Natural killer cell (primary cell): Measurements from ENCODE around the gene DNAI1. TPM values are rescaled to one million over a fixed set of nuclear protein-coding genes. Genes with fewer than 3 reads are reported as not detected.

Experiments
- total RNA-seq, 4 donors: library from RNA; stranded (reverse); fragments of 120-200 nt in 1 of 4; gene quantifications; one replicate each; pipeline versions ENCODE4 v1.2.3 to v1.2.4, GENCODE V29; 2013 to 2022

The DNAI1 gene
- total RNA-seq, 3 donors from 2014 or later (not counting 1 experiment from before 2014, with no cell fraction given), result not detected

Other genes with a start within 250 kb of the DNAI1 start
- under 1 TPM; 0.28 to 0.50 (median 0.30) TPM for gene KIF24, start 129.5 kb upstream of the DNAI1 start, total RNA-seq
- gene NUDT2, start 129.2 kb upstream of the DNAI1 start, total RNA-seq, result 10 to 100 TPM in 1 of 3 donors, 1 to 10 TPM in 2; 8.5 to 15.7 (median 9.4) TPM
- under 1 TPM; 0.58 to 0.93 (median 0.92) TPM for gene MYORG, start 81.9 kb upstream of the DNAI1 start, total RNA-seq
- gene FAM219A, start 235 bp upstream of the DNAI1 start, total RNA-seq, result 10 to 100 TPM; 18.9 to 20.6 (median 19.2) TPM
- 1 to 10 TPM in 1 of 3 donors, under 1 TPM in 1, not detected in 1; 0.34 to 1.7 TPM for gene ENHO, start 64.2 kb downstream of the DNAI1 start, total RNA-seq
- not detected for gene CNTFR, start 130.9 kb downstream of the DNAI1 start, total RNA-seq
- gene RPP25L, start 153.3 kb downstream of the DNAI1 start, total RNA-seq, result 10 to 100 TPM in 1 of 3 donors, 1 to 10 TPM in 2; 9.3 to 15.0 (median 9.8) TPM
- gene DCTN3, start 161.7 kb downstream of the DNAI1 start, total RNA-seq, result 100 to 1,000 TPM; 135 to 171 (median 147) TPM
- under 1 TPM in 2 of 3 donors, not detected in 1; 0.24 to 0.77 TPM for gene ARID3C, start 170.3 kb downstream of the DNAI1 start, total RNA-seq
- 10 to 100 TPM; 22.1 to 29.8 (median 23.0) TPM for gene SIGMAR1, start 179.0 kb downstream of the DNAI1 start, total RNA-seq
- gene GALT, start 187.9 kb downstream of the DNAI1 start, total RNA-seq, result 100 to 1,000 TPM in 1 of 3 donors, 10 to 100 TPM in 2; 81.9 to 118 (median 89.3) TPM
- gene IL11RA, start 193.4 kb downstream of the DNAI1 start, total RNA-seq, result 10 to 100 TPM; 64.2 to 91.1 (median 66.1) TPM
- not detected for gene CCL27, start 203.9 kb downstream of the DNAI1 start, total RNA-seq
- not detected for gene CCL19, start 232.5 kb downstream of the DNAI1 start, total RNA-seq